GM18499 (cell line): ENCODE data around the gene HSPA1B.

Source experiments
- ATAC-seq: cut with Tn5 transposase; IDR thresholded peaks from one replicate; pipeline ENCODE4 v1.9.1; 2021; ENCODE audit warnings: moderate number of reproducible peaks; ENCODE audit not compliant: insufficient read depth, unreplicated experiment

The HSPA1B gene

GRCh38 chr6:31876357-31876756 lies 48.8 kb downstream of the HSPA1B start:
- ATAC-seq = no peak

GRCh38 chr6:31877125-31877650 lies 49.6 kb downstream of the HSPA1B start:
- ATAC-seq = no peak

- ATAC-seq = no peak
Observed at GRCh38 chr6:31877651-31878161, 50.2 kb downstream of the HSPA1B start.

- ATAC-seq = no peak
Observed at GRCh38 chr6:31878222-31878621, 50.7 kb downstream of the HSPA1B start.

- no peak for ATAC-seq
Observed at GRCh38 chr6:31878726-31879125, 51.2 kb downstream of the HSPA1B start, which contains the start of gene SLC44A4. SLC44A4 (minus strand) TSS chr6:31878997; CDS start chr6:31878980, 17 bp downstream.

GRCh38 chr6:31879143-31879542 lies 51.6 kb downstream of the HSPA1B start:
- no peak for ATAC-seq
